ENCODE data around the gene CRACR2B.

Gene CRACR2B

DNA sequence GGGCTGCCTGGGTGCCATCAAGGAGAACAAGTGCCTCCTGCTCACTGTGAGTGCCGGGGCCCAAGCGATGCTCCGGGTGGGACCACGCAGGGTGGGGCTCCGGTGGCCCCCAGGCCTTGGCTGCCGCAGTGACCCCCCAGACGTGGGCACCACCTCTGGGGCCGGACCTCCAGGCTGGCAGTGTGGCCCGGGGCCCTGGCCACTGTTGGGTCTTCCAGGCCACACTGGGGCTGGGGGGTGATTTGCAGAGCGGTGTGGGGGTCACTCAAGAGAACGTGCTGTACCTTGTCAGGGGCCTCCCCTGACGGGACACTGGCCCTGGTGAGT is 34.9 kb downstream of the CRACR2B start:
- no peak for DNase-seq (ENCODE audit: low spot score)
- in situ Hi-C loops (cut with MboI; ENCODE audit: low sequenced_read_pairs, unreplicated experiment) = no loop called here
- TF ChIP-seq, protein P1, sequence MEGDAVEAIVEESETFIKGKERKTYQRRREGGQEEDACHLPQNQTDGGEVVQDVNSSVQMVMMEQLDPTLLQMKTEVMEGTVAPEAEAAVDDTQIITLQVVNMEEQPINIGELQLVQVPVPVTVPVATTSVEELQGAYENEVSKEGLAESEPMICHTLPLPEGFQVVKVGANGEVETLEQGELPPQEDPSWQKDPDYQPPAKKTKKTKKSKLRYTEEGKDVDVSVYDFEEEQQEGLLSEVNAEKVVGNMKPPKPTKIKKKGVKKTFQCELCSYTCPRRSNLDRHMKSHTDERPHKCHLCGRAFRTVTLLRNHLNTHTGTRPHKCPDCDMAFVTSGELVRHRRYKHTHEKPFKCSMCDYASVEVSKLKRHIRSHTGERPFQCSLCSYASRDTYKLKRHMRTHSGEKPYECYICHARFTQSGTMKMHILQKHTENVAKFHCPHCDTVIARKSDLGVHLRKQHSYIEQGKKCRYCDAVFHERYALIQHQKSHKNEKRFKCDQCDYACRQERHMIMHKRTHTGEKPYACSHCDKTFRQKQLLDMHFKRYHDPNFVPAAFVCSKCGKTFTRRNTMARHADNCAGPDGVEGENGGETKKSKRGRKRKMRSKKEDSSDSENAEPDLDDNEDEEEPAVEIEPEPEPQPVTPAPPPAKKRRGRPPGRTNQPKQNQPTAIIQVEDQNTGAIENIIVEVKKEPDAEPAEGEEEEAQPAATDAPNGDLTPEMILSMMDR (IDR thresholded peaks at IDR 0.05; ENCODE audit: borderline replicate concordance, control extremely low read depth, extremely low read depth, insufficient read depth, missing control alignments) = no peak

DNA sequence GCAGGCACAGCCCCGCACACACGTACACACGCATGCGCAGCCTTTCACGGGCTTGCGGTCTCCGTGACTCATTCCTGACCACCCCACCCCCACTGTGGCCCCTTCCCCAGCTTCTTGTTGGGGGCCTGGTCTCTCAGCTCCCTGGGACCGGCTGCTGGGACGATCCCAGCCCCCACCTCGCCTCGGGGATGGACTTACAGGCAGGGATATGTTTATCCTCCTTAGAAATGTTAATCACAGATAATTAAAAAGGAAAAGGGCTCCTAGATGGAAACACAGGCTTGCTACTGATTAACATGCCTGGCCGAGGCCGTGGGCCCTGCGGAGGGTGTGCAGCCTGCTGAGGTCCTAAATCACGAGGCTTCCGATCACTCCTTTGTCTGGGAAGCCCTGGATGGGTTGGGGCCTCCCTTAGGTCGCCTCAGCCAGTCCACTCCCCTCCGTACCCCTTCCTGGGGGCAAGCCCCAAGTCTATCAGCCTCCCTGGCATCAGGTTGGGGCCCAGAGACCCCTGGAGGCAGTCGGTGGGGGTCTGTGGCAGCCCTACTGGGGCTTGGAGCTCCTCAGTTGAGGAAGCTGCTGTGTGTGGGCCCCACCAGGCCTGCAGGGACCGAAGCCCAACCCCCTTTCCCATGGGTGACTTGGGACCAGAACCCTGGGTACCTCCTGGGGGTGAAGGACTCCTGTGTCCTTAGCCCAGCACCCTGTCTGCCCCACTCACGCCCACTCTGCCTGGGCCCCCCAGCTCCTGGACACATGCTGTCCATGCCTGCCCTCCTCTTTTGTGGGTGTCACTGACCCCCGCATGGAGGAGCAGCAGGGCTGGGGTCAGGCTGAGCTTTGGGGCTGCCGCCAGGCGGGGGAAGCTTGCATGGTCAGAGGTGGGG is 35.5 kb downstream of the CRACR2B start:
- TF ChIP-seq, protein P1 (IDR thresholded peaks at IDR 0.05; ENCODE audit: borderline replicate concordance, control extremely low read depth, extremely low read depth, insufficient read depth, missing control alignments) = no peak
- in situ Hi-C loops (cut with MboI; ENCODE audit: low sequenced_read_pairs, unreplicated experiment) = no loop called here
- DNase-seq (ENCODE audit: low spot score) = no peak

DNA sequence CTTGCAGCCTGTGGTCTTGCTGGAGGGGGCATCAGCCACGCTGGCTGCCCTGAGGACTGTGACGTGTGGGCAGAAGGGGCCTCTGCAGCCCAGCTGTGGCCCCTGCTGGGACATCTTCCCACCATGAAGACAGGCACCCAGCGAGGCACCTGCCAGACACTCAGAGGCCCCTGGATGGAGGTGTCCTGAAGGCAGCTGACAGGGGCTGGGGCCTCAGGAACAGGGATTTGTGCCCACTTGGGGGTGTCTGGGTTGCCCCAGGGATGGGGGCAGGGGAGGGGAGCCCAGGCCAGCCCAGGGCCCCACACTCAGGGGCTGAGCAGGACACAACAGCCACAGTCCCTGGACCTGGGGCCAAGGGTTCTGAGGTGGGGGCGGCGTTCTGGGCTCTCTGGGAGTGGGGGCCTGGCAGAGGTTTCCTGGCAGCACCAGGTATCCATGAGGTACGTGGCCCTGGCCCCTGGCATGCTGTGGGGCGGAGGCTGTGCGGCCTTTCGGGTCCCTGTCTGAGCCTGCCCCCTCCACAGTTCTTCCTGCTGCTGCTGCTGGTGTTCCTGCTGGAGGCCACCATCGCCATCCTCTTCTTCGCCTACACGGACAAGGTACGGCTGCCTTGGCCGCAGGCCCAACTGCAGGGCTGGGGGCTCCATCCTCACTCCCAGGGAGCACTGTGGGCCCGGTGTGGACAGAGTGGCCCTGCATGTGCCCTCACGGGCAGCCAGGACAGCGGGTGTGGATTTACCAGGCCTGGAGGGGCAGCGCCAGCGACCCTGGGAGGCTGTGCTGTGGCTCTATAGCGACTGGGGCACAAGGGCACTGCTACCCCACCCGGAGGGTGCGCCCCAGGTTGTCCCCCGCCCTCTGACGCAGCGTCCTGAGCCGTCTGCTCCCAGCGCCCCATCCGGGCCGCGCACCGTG is 36.5 kb downstream of the CRACR2B start:
- in situ Hi-C loops (cut with MboI; ENCODE audit: low sequenced_read_pairs, unreplicated experiment) = no loop called here
- TF ChIP-seq, protein P1 (IDR thresholded peaks at IDR 0.05; ENCODE audit: borderline replicate concordance, control extremely low read depth, extremely low read depth, insufficient read depth, missing control alignments) = no peak
- DNase-seq (ENCODE audit: low spot score) = no peak

DNA sequence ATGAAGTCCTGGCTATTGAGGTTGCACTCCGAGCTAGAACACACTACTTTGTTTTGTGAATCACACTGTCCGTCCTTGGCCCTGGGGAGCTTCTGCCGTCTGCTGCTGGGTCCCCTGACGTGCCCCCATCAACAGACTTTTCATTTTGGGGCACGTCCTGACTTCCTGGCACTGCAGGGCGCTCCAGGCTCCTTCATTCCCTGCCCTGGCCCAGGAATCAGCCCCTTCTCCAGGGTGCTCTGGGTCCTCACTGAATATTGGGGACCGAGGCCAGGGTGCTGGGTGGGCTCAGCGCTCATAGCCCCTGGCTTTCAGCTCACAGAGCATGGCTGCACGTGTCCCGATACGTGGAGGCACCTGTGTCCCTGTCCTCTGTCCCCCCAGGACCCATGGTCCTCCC is 37.2 kb downstream of the CRACR2B start:
- no peak for DNase-seq (ENCODE audit: low spot score)
- TF ChIP-seq, protein P1 (IDR thresholded peaks at IDR 0.05; ENCODE audit: borderline replicate concordance, control extremely low read depth, extremely low read depth, insufficient read depth, missing control alignments) = no peak
- in situ Hi-C loops (cut with MboI; ENCODE audit: low sequenced_read_pairs, unreplicated experiment) = no loop called here

DNA sequence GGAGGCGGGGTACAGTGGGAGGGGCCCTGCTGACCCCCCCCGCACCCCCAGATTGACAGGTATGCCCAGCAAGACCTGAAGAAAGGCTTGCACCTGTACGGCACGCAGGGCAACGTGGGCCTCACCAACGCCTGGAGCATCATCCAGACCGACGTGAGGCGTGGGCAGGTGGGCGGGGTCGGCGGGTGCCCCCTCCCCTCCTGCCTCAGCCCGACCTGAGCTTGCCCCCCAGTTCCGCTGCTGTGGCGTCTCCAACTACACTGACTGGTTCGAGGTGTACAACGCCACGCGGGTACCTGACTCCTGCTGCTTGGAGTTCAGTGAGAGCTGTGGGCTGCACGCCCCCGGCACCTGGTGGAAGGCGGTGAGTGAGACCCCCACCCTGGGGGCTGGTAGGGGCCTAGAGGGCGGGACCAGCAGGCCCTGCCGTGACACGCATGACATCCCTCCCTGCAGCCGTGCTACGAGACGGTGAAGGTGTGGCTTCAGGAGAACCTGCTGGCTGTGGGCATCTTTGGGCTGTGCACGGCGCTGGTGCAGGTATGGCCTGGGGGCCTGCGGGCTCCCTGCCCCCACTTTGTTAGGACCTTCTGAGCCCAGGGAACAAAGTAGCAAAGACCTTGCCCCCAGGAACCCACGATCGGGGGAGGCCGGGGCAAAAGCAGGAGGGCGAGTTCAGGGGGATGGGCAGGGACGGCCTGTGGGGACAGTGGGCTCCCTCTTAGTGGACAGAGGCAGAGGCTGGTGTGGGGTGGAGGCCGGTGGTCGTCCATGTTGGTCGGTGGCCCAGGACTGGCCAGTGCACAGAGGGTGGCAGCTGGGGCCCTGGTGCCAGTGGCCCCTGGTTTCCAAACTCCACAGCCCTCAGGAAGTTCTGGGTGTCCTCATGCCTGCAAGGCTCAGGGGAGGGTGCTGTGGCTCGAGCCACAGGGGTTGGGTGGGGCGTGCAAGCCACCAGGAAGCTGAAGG is 38.0 kb downstream of the CRACR2B start:
- TF ChIP-seq, protein P1 (IDR thresholded peaks at IDR 0.05; ENCODE audit: borderline replicate concordance, control extremely low read depth, extremely low read depth, insufficient read depth, missing control alignments) = no peak
- in situ Hi-C loops (cut with MboI; ENCODE audit: low sequenced_read_pairs, unreplicated experiment) = no loop called here
- no peak for DNase-seq (ENCODE audit: low spot score)

DNA sequence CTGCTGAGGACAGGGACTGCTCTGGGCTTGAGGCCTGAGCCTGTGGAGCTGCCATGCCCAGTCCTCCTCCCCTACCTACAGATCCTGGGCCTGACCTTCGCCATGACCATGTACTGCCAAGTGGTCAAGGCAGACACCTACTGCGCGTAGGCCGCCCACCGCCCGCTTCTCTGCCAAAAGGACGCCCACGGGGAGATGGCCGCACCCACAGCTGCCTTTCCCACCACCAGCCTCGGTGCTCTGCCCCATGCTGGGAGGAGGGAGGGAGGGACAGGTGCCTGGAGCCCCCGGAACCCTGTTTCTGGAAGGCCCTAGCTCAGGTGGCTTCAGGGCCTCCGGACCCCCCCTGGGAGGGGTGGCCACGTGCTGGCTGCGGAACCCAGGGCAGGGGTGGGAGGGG is 38.8 kb downstream of the CRACR2B start:
- TF ChIP-seq, protein P1 (IDR thresholded peaks at IDR 0.05; ENCODE audit: borderline replicate concordance, control extremely low read depth, extremely low read depth, insufficient read depth, missing control alignments) = no peak
- in situ Hi-C loops (cut with MboI; ENCODE audit: low sequenced_read_pairs, unreplicated experiment) = no loop called here

More for the DNA sequence above, 38.8 kb downstream of the CRACR2B start:
- DNase-seq (ENCODE audit: low spot score) = no peak
